HFFc6 (cell line): ENCODE results near the gene LHX5. TPM values are rescaled to one million over a fixed set of nuclear protein-coding genes. Genes with fewer than 3 reads are reported as not detected.

Experiments used
- DNase-seq: peaks from one replicate; pipeline ENCODE4 v3.0.0-alpha.2; 2018
- H3K27ac Mint-ChIP-seq: 2 replicates; pipeline ENCODE4 v1.8.0; 2020; ENCODE audit warnings: mild to moderate bottlenecking, mixed read lengths
- H3K27me3 Mint-ChIP-seq: 2 replicates; pipeline ENCODE4 v1.8.0; 2021; ENCODE audit warnings: mild to moderate bottlenecking, moderate library complexity, mixed read lengths; ENCODE audit not compliant: insufficient read depth
- H3K36me3 Mint-ChIP-seq: 2 replicates; pipeline ENCODE4 v1.8.0; 2021; ENCODE audit warnings: low read depth, mixed read lengths
- H3K4me1 Mint-ChIP-seq: 2 replicates; pipeline ENCODE4 v1.8.0; 2020; ENCODE audit warnings: low read depth, mixed read lengths
- H3K4me3 Mint-ChIP-seq: 2 replicates; pipeline ENCODE4 v1.8.0; 2020; ENCODE audit warnings: mild to moderate bottlenecking, moderate library complexity, mixed read lengths
- H3K9me3 Mint-ChIP-seq: 2 replicates; pipeline ENCODE4 v1.8.0; 2020; ENCODE audit warnings: mild to moderate bottlenecking, mixed read lengths
- CTCF ChIP-seq: fragments of 200-600 bp; sonication (generic); IDR thresholded peaks from 2 replicates; pipeline ENCODE4 v1.5.0; 2021; ENCODE audit warnings: antibody characterized with exemption, mild to moderate bottlenecking
- total RNA-seq, 6 experiments: library from RNA; stranded (reverse); fragmentation: NEBNext Ultra II Directional; extraction: Animal tissue kit (Norgen Biotek cat#: 25700); gene quantifications; 2 replicates in 1 of 6; 3 replicates in 5 of 6; pipeline ENCODE4 v1.2.3, GENCODE V29; 2021

LHX5 gene
- total RNA-seq, 6 experiments from 2014 or later = not detected

DNA sequence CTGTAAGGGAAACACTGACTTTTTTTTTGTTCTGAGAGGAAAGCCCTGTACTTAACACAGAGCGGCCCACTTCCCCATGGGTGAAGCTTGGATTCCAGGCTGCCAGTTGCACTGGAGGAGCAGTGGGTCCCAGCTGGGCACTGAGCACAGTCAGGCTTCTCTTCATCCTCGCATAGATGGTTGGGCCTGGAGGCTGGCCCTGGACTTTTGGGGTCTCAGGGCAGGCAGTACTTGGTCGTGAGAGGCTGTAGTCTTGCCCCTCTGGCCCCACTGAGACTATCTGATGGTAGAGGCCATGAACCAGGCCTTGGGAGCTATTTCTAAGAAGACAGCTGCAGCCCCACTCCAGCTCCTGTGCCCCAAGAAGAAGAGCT is 6.2 kb upstream of the LHX5 start:
- DNase-seq = no peak
- no peaks in the 10 kb centered on the region for H3K36me3 Mint-ChIP-seq
- no peak overlapping the region for H3K4me3 Mint-ChIP-seq
- no peak for TF ChIP-seq CTCF
- H3K27me3 Mint-ChIP-seq = peaks cover 63% of the 10 kb centered on the region
- H3K27ac Mint-ChIP-seq = no peak overlapping the region
- H3K4me1 Mint-ChIP-seq = no peaks in the 10 kb centered on the region
- H3K9me3 Mint-ChIP-seq = peaks cover 7% of the 10 kb centered on the region; the same call in 1 of the 2 replicates

GRCh38 chr12:113477171-113477841 is 5.6 kb upstream of the LHX5 start:
- Mint-ChIP-seq H3K27me3 (peaks cover 65% of the 10 kb centered on the region), H3K4me3 (no peak overlapping the region)

DNA sequence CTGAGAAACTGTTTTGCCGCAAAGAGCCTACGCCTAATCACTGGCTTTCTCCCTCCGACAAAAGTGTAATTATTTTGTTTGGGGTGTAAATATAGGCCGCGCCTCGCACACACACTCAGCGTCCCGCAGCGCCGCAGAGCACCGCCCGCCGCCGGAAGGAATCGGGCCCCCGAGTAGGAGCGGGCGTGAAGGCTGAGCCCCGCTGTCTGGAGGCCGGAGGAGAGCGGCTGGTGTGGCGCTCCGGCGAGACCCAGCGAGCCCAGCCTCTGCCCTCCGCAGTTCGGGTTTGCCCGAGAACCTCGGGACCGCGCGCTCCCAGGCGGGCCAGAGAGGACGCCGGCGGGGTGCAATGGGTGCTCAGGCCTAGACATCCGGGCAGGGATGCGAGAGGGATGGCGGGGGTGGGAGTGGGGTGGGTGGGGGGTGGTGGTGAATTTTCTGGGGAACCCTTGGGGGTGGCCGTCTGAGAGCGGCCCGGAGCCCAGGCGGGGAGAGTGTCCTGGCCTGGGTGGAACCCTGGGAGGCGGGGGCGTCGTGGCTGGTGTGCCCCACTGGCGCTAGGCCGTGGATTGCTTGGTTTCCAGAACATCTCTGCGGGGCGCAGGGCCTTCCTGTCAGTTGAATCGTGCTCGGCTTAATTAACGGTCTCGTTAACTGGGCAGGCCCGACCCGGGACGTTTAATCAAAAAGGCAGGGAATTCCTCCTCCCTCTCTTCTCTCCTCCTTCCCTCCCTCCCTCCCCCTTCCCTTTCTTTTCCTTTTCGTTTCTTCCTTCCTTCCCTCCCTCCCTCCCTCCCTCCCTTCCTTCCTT is 4.7 kb upstream of the LHX5 start:
- H3K4me3 Mint-ChIP-seq = no peak overlapping the region
- no peak for DNase-seq
- H3K9me3 Mint-ChIP-seq = peaks cover 7% of the 10 kb centered on the region; the same call in 1 of the 2 replicates
- no peak for TF ChIP-seq CTCF
- no peaks in the 10 kb centered on the region for H3K36me3 Mint-ChIP-seq
- H3K4me1 Mint-ChIP-seq = no peaks in the 10 kb centered on the region
- no peak overlapping the region for H3K27ac Mint-ChIP-seq
- peaks cover 66% of the 10 kb centered on the region for H3K27me3 Mint-ChIP-seq

More at GRCh38 chr12:113477171-113477841, 5.6 kb upstream of the LHX5 start:
- no peak for TF ChIP-seq CTCF
- Mint-ChIP-seq H3K4me1 (no peaks in the 10 kb centered on the region), H3K27ac (no peak overlapping the region), H3K9me3 (peaks cover 7% of the 10 kb centered on the region; the same call in 1 of the 2 replicates), H3K36me3 (no peaks in the 10 kb centered on the region)
- DNase-seq = no peak

GRCh38 chr12:113475451-113476175 is 3.9 kb upstream of the LHX5 start:
- no peak for DNase-seq
- Mint-ChIP-seq H3K27me3 (peaks cover 69% of the 10 kb centered on the region), H3K9me3 (peaks cover 7% of the 10 kb centered on the region; the same call in 1 of the 2 replicates), H3K36me3 (no peaks in the 10 kb centered on the region), H3K4me3 (no peak overlapping the region), H3K4me1 (no peaks in the 10 kb centered on the region), H3K27ac (no peak overlapping the region)
- no peak for TF ChIP-seq CTCF

DNA sequence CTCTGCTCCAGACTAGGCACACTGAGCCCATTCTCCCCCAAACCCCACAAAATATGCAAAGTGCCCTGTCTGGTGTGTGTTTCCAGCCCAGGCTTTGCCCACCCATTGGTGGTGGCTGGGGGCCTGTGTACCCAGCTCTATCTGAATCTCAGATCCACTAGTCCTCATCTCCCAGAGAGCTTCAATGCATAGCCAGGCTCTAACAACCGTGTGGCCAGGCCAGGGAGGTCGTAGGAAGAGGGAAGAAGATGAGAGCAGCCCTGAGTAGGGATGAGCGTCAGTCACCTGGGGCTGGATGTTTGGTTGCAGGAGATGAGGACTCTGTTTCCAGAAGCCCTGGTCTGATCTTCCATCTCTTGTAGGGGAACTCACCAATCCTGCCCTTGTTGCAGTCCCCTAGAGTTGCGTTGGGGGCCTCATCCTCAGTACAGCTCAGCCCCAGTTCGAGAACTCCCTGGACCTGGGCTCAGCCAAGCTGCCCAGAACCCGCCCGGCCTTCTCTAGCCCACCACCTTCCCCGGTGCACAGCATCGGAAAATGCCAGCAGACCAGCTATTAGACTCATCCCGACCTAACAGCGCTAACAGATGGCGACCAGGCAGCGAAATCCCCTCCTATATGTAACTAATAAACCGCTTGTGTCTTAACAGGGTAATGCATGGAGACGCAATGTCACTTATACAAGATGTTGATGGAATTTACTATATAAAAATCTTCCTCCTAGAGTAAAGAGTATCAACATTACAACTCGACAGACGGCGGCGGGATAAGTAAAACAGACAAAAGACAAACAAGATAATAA is 3.2 kb upstream of the LHX5 start:
- Mint-ChIP-seq H3K4me1 (no peaks in the 10 kb centered on the region), H3K27ac (no peak overlapping the region), H3K9me3 (peaks cover under 1% of the 10 kb centered on the region; the same call in 1 of the 2 replicates), H3K27me3 (peaks cover 72% of the 10 kb centered on the region), H3K36me3 (no peaks in the 10 kb centered on the region), H3K4me3 (no peak overlapping the region; the same call in 1 of the 2 replicates)
- TF ChIP-seq CTCF = no peak
- DNase-seq = no peak
